ENCODE results near the gene WDSUB1.

DNA sequence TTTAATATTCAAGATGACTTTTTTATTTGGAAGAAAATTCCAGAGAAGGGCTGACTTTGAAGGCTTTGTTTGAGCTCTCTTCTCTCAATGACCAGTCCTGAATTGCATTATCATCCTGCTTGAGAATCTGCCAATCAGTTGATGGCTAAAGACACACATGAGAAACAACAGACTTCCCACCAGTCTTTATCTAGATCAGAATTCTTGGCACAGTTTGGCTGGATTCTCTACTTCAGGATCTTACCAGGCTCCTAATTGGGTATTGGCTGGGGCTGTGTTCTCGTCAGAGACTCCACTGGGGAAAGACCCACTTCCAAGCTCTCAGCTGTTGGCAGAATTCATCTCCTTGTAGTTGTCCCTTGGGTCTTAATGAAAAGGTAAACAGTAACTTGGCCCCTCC lies 86.0 kb downstream of the WDSUB1 start:
- no peak for TF ChIP-seq POLR2A (IDR thresholded peaks at IDR 0.05)
- TF ChIP-seq, protein P1, sequence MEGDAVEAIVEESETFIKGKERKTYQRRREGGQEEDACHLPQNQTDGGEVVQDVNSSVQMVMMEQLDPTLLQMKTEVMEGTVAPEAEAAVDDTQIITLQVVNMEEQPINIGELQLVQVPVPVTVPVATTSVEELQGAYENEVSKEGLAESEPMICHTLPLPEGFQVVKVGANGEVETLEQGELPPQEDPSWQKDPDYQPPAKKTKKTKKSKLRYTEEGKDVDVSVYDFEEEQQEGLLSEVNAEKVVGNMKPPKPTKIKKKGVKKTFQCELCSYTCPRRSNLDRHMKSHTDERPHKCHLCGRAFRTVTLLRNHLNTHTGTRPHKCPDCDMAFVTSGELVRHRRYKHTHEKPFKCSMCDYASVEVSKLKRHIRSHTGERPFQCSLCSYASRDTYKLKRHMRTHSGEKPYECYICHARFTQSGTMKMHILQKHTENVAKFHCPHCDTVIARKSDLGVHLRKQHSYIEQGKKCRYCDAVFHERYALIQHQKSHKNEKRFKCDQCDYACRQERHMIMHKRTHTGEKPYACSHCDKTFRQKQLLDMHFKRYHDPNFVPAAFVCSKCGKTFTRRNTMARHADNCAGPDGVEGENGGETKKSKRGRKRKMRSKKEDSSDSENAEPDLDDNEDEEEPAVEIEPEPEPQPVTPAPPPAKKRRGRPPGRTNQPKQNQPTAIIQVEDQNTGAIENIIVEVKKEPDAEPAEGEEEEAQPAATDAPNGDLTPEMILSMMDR (IDR thresholded peaks at IDR 0.05) = no peak
